ENCODE results near the gene NEURL1. TPM values are rescaled to one million over a fixed set of nuclear protein-coding genes. Genes with fewer than 3 reads are reported as not detected.

Gene NEURL1
- total RNA-seq, 1 donor from 2014 or later, result 2.5 TPM

- peaks cover 8% of the 10 kb centered on the region for H3K36me3 Mint-ChIP-seq (ENCODE audit: unreplicated experiment)
Measured at GRCh38 chr10:103619424-103620351, 126.2 kb downstream of the NEURL1 start.

GRCh38 chr10:103620352-103620740 lies 126.8 kb downstream of the NEURL1 start:
- H3K4me1 Mint-ChIP-seq (ENCODE audit: unreplicated experiment), result no peaks in the 10 kb centered on the region
- DNase-seq (ENCODE audit: extremely low spot score, unreplicated experiment), result no peak
- TF ChIP-seq CTCF (IDR thresholded peaks at IDR 0.05), result no peak
- H3K27ac Mint-ChIP-seq (ENCODE audit: unreplicated experiment), result no peak overlapping the region
- peaks cover 12% of the 10 kb centered on the region for H3K36me3 Mint-ChIP-seq (ENCODE audit: unreplicated experiment)
- no peaks in the 10 kb centered on the region for H3K27me3 Mint-ChIP-seq (ENCODE audit: unreplicated experiment)
- no peaks in the 10 kb centered on the region for H3K9me3 Mint-ChIP-seq (ENCODE audit: unreplicated experiment)
- H3K4me3 Mint-ChIP-seq (ENCODE audit: unreplicated experiment), result no peak overlapping the region

More at GRCh38 chr10:103619424-103620351, 126.2 kb downstream of the NEURL1 start:
- no peaks in the 10 kb centered on the region for H3K9me3 Mint-ChIP-seq (ENCODE audit: unreplicated experiment)
- H3K4me3 Mint-ChIP-seq (ENCODE audit: unreplicated experiment), result no peak overlapping the region
- DNase-seq (ENCODE audit: extremely low spot score, unreplicated experiment), result no peak
- H3K4me1 Mint-ChIP-seq (ENCODE audit: unreplicated experiment), result no peaks in the 10 kb centered on the region
- no peak overlapping the region for H3K27ac Mint-ChIP-seq (ENCODE audit: unreplicated experiment)
- no peak for TF ChIP-seq CTCF (IDR thresholded peaks at IDR 0.05)
- no peaks in the 10 kb centered on the region for H3K27me3 Mint-ChIP-seq (ENCODE audit: unreplicated experiment)

GRCh38 chr10:103620891-103621782 lies 127.6 kb downstream of the NEURL1 start:
- TF ChIP-seq CTCF (IDR thresholded peaks at IDR 0.05), result no peak
- Mint-ChIP-seq H3K27ac (ENCODE audit: unreplicated experiment) (no peak overlapping the region), H3K4me3 (ENCODE audit: unreplicated experiment) (no peak overlapping the region), H3K36me3 (ENCODE audit: unreplicated experiment) (peaks cover 18% of the 10 kb centered on the region), H3K9me3 (ENCODE audit: unreplicated experiment) (no peaks in the 10 kb centered on the region), H3K27me3 (ENCODE audit: unreplicated experiment) (no peaks in the 10 kb centered on the region), H3K4me1 (ENCODE audit: unreplicated experiment) (no peaks in the 10 kb centered on the region)
- DNase-seq (ENCODE audit: extremely low spot score, unreplicated experiment), result no peak

GRCh38 chr10:103621783-103622125 lies 128.2 kb downstream of the NEURL1 start:
- no peaks in the 10 kb centered on the region for H3K27me3 Mint-ChIP-seq (ENCODE audit: unreplicated experiment)
- H3K9me3 Mint-ChIP-seq (ENCODE audit: unreplicated experiment), result no peaks in the 10 kb centered on the region
- no peak overlapping the region for H3K27ac Mint-ChIP-seq (ENCODE audit: unreplicated experiment)
- no peak for DNase-seq (ENCODE audit: extremely low spot score, unreplicated experiment)
- H3K4me3 Mint-ChIP-seq (ENCODE audit: unreplicated experiment), result no peak overlapping the region
- H3K36me3 Mint-ChIP-seq (ENCODE audit: unreplicated experiment), result peaks cover 21% of the 10 kb centered on the region
- H3K4me1 Mint-ChIP-seq (ENCODE audit: unreplicated experiment), result no peaks in the 10 kb centered on the region
- TF ChIP-seq CTCF (IDR thresholded peaks at IDR 0.05), result no peak

GRCh38 chr10:103622286-103622685 lies 128.8 kb downstream of the NEURL1 start:
- Mint-ChIP-seq H3K27me3 (ENCODE audit: unreplicated experiment) (no peaks in the 10 kb centered on the region), H3K4me3 (ENCODE audit: unreplicated experiment) (no peak overlapping the region), H3K27ac (ENCODE audit: unreplicated experiment) (no peak overlapping the region), H3K36me3 (ENCODE audit: unreplicated experiment) (peaks cover 22% of the 10 kb centered on the region), H3K9me3 (ENCODE audit: unreplicated experiment) (no peaks in the 10 kb centered on the region), H3K4me1 (ENCODE audit: unreplicated experiment) (no peaks in the 10 kb centered on the region)
- no peak for DNase-seq (ENCODE audit: extremely low spot score, unreplicated experiment)
- no peak for TF ChIP-seq CTCF (IDR thresholded peaks at IDR 0.05)

All from osteocyte (in vitro differentiated cells).